Loucy (cell line): Measurements from ENCODE around the gene CST9L.

ENCODE experiments used
- H2AFZ ChIP-seq: fragments of 200-600 bp; sonication (generic); 2 replicates; pipeline ENCODE4 v1.6.0; 2016; ENCODE audit warnings: antibody characterized with exemption, mild to moderate bottlenecking, low read length, moderate library complexity
- H3F3A ChIP-seq: fragments of 200-600 bp; 2 replicates; pipeline ENCODE4 v1.6.0; 2016; ENCODE audit warnings: antibody characterized with exemption, low read depth, mild to moderate bottlenecking
- H3K27me3 ChIP-seq: fragments of 200-600 bp; sonication (generic); 2 replicates; pipeline ENCODE4 v1.6.1; 2014; ENCODE audit warnings: low read length, mild to moderate bottlenecking; ENCODE audit not compliant: insufficient read depth, poor library complexity, severe bottlenecking
- H3K36me3 ChIP-seq: fragments of 200-600 bp; sonication (generic); 2 replicates; pipeline ENCODE4 v1.6.1; 2016; ENCODE audit warnings: low read length; ENCODE audit not compliant: insufficient read depth
- H3K4me1 ChIP-seq: fragments of 200-600 bp; sonication (generic); 2 replicates; pipeline ENCODE4 v1.5.1; 2014; ENCODE audit warnings: low read length, mild to moderate bottlenecking; ENCODE audit not compliant: insufficient read depth, poor library complexity, severe bottlenecking
- H3K4me2 ChIP-seq: fragments of 200-600 bp; sonication (generic); 2 replicates; pipeline ENCODE4 v1.6.0; 2014; ENCODE audit warnings: antibody characterized with exemption, low read length, low read depth, mild to moderate bottlenecking; ENCODE audit not compliant: poor library complexity, severe bottlenecking
- H3K4me3 ChIP-seq: fragments of 200-600 bp; sonication (generic); 2 replicates; pipeline ENCODE4 v1.5.1; 2014; ENCODE audit warnings: low read length, mild to moderate bottlenecking, mixed read lengths; ENCODE audit not compliant: poor library complexity, severe bottlenecking
- H3K79me2 ChIP-seq: fragments of 200-600 bp; sonication (generic); 2 replicates; pipeline ENCODE4 v1.6.1; 2014; ENCODE audit warnings: low read length; ENCODE audit not compliant: insufficient read depth
- H3K9ac ChIP-seq: fragments of 200-600 bp; sonication (generic); 2 replicates; pipeline ENCODE4 v1.6.0; 2014; ENCODE audit warnings: mild to moderate bottlenecking, low read depth, low read length, moderate library complexity; ENCODE audit not compliant: poor library complexity, severe bottlenecking
- H3K9me2 ChIP-seq: fragments of 200-600 bp; sonication (generic); replicated peaks from 2 replicates; pipeline ENCODE4 v1.6.1; 2016; ENCODE audit warnings: low read depth, low read length, mixed read lengths
- H3K9me3 ChIP-seq: fragments of 200-600 bp; sonication (generic); 2 replicates; pipeline ENCODE4 v1.6.1; 2014; ENCODE audit warnings: mild to moderate bottlenecking, antibody characterized with exemption, low read length, low read depth; ENCODE audit not compliant: insufficient read depth
- H4K20me1 ChIP-seq: fragments of 200-600 bp; sonication (generic); 2 replicates; pipeline ENCODE4 v1.6.0; 2014; ENCODE audit warnings: antibody characterized with exemption, low read length, mild to moderate bottlenecking; ENCODE audit not compliant: insufficient read depth, poor library complexity, severe bottlenecking
- CTCF ChIP-seq: fragments of 200-600 bp; sonication (generic); conservative IDR thresholded peaks from 2 replicates; pipeline ENCODE4 v1.5.1; 2014; ENCODE audit warnings: mild to moderate bottlenecking, antibody characterized with exemption, low read length
- EZH2phosphoT487 ChIP-seq: fragments of 200-600 bp; IDR thresholded peaks from 2 replicates; pipeline ENCODE4 v1.6.1; 2018; ENCODE audit warnings: antibody characterized with exemption, mild to moderate bottlenecking, moderate library complexity, borderline replicate concordance

CST9L gene

GRCh38 chr20:23515250-23515939, 52.9 kb downstream of the CST9L start:
- H3K9ac ChIP-seq = no peak overlapping the region
- H3K27me3 ChIP-seq = peaks cover 6% of the 10 kb centered on the region
- no peaks in the 10 kb centered on the region for H3K4me1 ChIP-seq
- H3K9me2 ChIP-seq = no peaks in the 10 kb centered on the region
- no peaks in the 10 kb centered on the region for H4K20me1 ChIP-seq
- H3K4me2 ChIP-seq = no peak overlapping the region
- H2AFZ ChIP-seq = no peak overlapping the region
- H3K9me3 ChIP-seq = no peaks in the 10 kb centered on the region
- TF ChIP-seq CTCF (no peak), EZH2phosphoT487 (no peak)
- no peak overlapping the region for H3K4me3 ChIP-seq
- no peaks in the 10 kb centered on the region for H3K36me3 ChIP-seq
- H3F3A ChIP-seq = no peaks in the 10 kb centered on the region
- no peaks in the 10 kb centered on the region for H3K79me2 ChIP-seq

- TF ChIP-seq CTCF (no peak), EZH2phosphoT487 (no peak)
- H3K4me1 ChIP-seq = no peaks in the 10 kb centered on the region
- no peak overlapping the region for H3K9ac ChIP-seq
- H2AFZ ChIP-seq = no peak overlapping the region
- no peaks in the 10 kb centered on the region for H3K9me2 ChIP-seq
- H3K79me2 ChIP-seq = no peaks in the 10 kb centered on the region
- H3F3A ChIP-seq = no peaks in the 10 kb centered on the region
- H3K36me3 ChIP-seq = no peaks in the 10 kb centered on the region
- no peak overlapping the region for H3K4me2 ChIP-seq
- H3K9me3 ChIP-seq = no peaks in the 10 kb centered on the region
- no peak overlapping the region for H3K4me3 ChIP-seq
- H3K27me3 ChIP-seq = peaks cover 6% of the 10 kb centered on the region
- no peaks in the 10 kb centered on the region for H4K20me1 ChIP-seq
Measured at GRCh38 chr20:23514848-23515247, 53.4 kb downstream of the CST9L start.
